Keratinocyte (primary cell): ENCODE results near the gene ZMYND8. TPM values are rescaled to one million over a fixed set of nuclear protein-coding genes. Genes with fewer than 3 reads are reported as not detected.
"Not testable (repeated sequence)": the region's sequence is repeated elsewhere in the genome, so short reads cannot be mapped to it uniquely, and the experiment has no call there.

ENCODE experiments used
- DNase-seq: peaks from one replicate; pipeline ENCODE4 v3.0.0-alpha.2; 2011; ENCODE audit warnings: low read depth, missing footprints, low spot score
- FAIRE-seq: peaks from 2 replicates; lab custom pipeline; 2011; peaks lifted over from hg19 to GRCh38; lab: Jason Lieb, UNC
- H2AFZ ChIP-seq: 2 replicates; pipeline ENCODE4 v1.6.0; 2012; ENCODE audit warnings: low read length, control low read depth, inconsistent platforms; ENCODE audit not compliant: control insufficient read depth
- H3K27ac ChIP-seq: 2 replicates; pipeline ENCODE4 v1.5.1; 2011; ENCODE audit warnings: low read length; ENCODE audit not compliant: control insufficient read depth, insufficient read depth
- H3K27me3 ChIP-seq: 3 replicates; pipeline ENCODE4 v1.6.0; 2011; ENCODE audit warnings: low read length; ENCODE audit not compliant: control insufficient read depth, insufficient read depth; ENCODE audit errors: extremely low read depth
- H3K36me3 ChIP-seq, 2 experiments: 2 replicates in 1 of 2; 3 replicates in 1 of 2; pipeline ENCODE4 v1.5.1; 2011; ENCODE audit warnings: low read length in 2 of 2, mild to moderate bottlenecking in 1 of 2; ENCODE audit not compliant: control insufficient read depth in 2 of 2, insufficient read depth in 2 of 2; ENCODE audit errors: extremely low read depth in 1 of 2
- H3K4me1 ChIP-seq: 3 replicates; pipeline ENCODE4 v1.5.1; 2011; ENCODE audit warnings: low read length; ENCODE audit not compliant: control insufficient read depth, insufficient read depth; ENCODE audit errors: extremely low read depth
- H3K4me2 ChIP-seq: 3 replicates; pipeline ENCODE4 v1.6.0; 2011; ENCODE audit warnings: low read depth, low read length; ENCODE audit not compliant: control insufficient read depth, insufficient read depth; ENCODE audit errors: extremely low read depth
- H3K4me3 ChIP-seq, 3 experiments: fragments of 200-600 bp in 1 of 3; sonication (generic) in 1 of 3; 2 replicates in 2 of 3; 3 replicates in 1 of 3; pipeline ENCODE4 v1.5.1; 2011 to 2016; ENCODE audit warnings: low read length in 3 of 3, mild to moderate bottlenecking in 3 of 3, control low read depth in 2 of 3, inconsistent platforms in 1 of 3, low read depth in 1 of 3, mixed read lengths in 1 of 3, mixed run types in 1 of 3, moderate library complexity in 1 of 3; ENCODE audit not compliant: control insufficient read depth in 2 of 3, insufficient read depth in 2 of 3; ENCODE audit errors: extremely low read depth in 1 of 3
- H3K79me2 ChIP-seq: 2 replicates; pipeline ENCODE4 v1.6.0; 2012; ENCODE audit warnings: low read length; ENCODE audit not compliant: control insufficient read depth, insufficient read depth
- H3K9ac ChIP-seq: 3 replicates; pipeline ENCODE4 v1.6.0; 2011; ENCODE audit warnings: low read length; ENCODE audit not compliant: control insufficient read depth, insufficient read depth; ENCODE audit errors: extremely low read depth
- H3K9me1 ChIP-seq: 3 replicates; pipeline ENCODE4 v1.6.0; 2011; ENCODE audit warnings: low read length; ENCODE audit not compliant: control insufficient read depth, insufficient read depth; ENCODE audit errors: extremely low read depth
- H3K9me3 ChIP-seq: 2 replicates; pipeline ENCODE4 v1.5.1; 2012; ENCODE audit warnings: low read depth, low read length; ENCODE audit not compliant: control insufficient read depth
- H4K20me1 ChIP-seq: 3 replicates; pipeline ENCODE4 v1.6.0; 2011; ENCODE audit warnings: low read length; ENCODE audit not compliant: control insufficient read depth, insufficient read depth; ENCODE audit errors: extremely low read depth
- CTCF ChIP-seq, 3 experiments: IDR thresholded peaks in 1 of 3; conservative IDR thresholded peaks in 1 of 3; optimal IDR thresholded peaks in 1 of 3; 2 replicates in 2 of 3; 3 replicates in 1 of 3; pipeline versions ENCODE3 to v1.5.1; 2011; ENCODE audit warnings: low read length in 3 of 3, mild to moderate bottlenecking in 3 of 3, moderate library complexity in 2 of 3, control low read depth in 1 of 3, inconsistent platforms in 1 of 3; ENCODE audit not compliant: insufficient read depth in 2 of 3; ENCODE audit errors: extremely low read depth in 1 of 3
- EZH2 ChIP-seq: IDR thresholded peaks from one replicate; pipeline ENCODE4 v1.6.1; 2012; ENCODE audit warnings: inconsistent platforms, mild to moderate bottlenecking, low read length, moderate library complexity
- dilution Hi-C: fragments of 300-500 bp; cut with MboI; formaldehyde crosslinking; loops from one replicate; pipeline ENCODE4 v1.7.0; 2020; ENCODE audit warnings: low sequenced_read_pairs; ENCODE audit not compliant: extremely low pct_ligation_motif_present
- polyA plus RNA-seq, 5 experiments: library from polyadenylated mRNA; depleted of rRNA in 3 of 5; stranded (reverse) in 3 of 5; stranded (forward) in 1 of 5; unstranded in 1 of 5; fragments of >200 nt; gene quantifications; 1 replicate in 1 of 5; 2 replicates in 3 of 5; 3 replicates in 1 of 5; pipeline versions ENCODE4 v1.2.1 to v1.2.3, GENCODE V29; 2011 to 2012; ENCODE audit warnings: missing spikeins in 2 of 5, low read depth in 1 of 5, low replicate concordance in 1 of 5

ZMYND8 gene
- polyA plus RNA-seq, 1 donor (not counting 4 experiments of a cell fraction or from before 2014, with no cell fraction given): 39.8 TPM

- TF ChIP-seq CTCF (optimal IDR thresholded peaks at IDR 0.05 in 1 of 3, IDR thresholded peaks at IDR 0.05 in 1 of 3, conservative IDR thresholded peaks at IDR 0.05 in 1 of 3; ENCODE audit: extremely low read depth in 1 of 3, insufficient read depth in 2 of 3, low read length in 3 of 3) (no peak), EZH2 (no peak)
- no peak overlapping the region for H3K4me3 ChIP-seq
- peaks cover 4% of the 10 kb centered on the region for H4K20me1 ChIP-seq
- no peak overlapping the region for H3K4me2 ChIP-seq
- no peaks in the 10 kb centered on the region for H3K9me3 ChIP-seq
- DNase-seq (no peak), FAIRE-seq (no peak)
- H3K79me2 ChIP-seq: peaks cover 58% of the 10 kb centered on the region
- H3K27me3 ChIP-seq: no peaks in the 10 kb centered on the region
- no peak overlapping the region for H3K27ac ChIP-seq
- no peak overlapping the region for H2AFZ ChIP-seq
- H3K9ac ChIP-seq: no peak overlapping the region
- dilution Hi-C loops: no loop called here
- H3K36me3 ChIP-seq: peaks cover 21 to 27% of the 10 kb centered on the region in 2 experiments
- H3K4me1 ChIP-seq: no peaks in the 10 kb centered on the region
- no peaks in the 10 kb centered on the region for H3K9me1 ChIP-seq
Observed at GRCh38 chr20:47265984-47266383, 90.5 kb downstream of the ZMYND8 start.

- TF ChIP-seq EZH2 (no peak), CTCF (optimal IDR thresholded peaks at IDR 0.05 in 1 of 3, IDR thresholded peaks at IDR 0.05 in 1 of 3, conservative IDR thresholded peaks at IDR 0.05 in 1 of 3; ENCODE audit: extremely low read depth in 1 of 3, insufficient read depth in 2 of 3, low read length in 3 of 3) (no peak)
- peaks cover 60% of the 10 kb centered on the region for H3K79me2 ChIP-seq
- no peak overlapping the region for H2AFZ ChIP-seq
- no peak for FAIRE-seq
- no peaks in the 10 kb centered on the region for H3K9me1 ChIP-seq
- no peak overlapping the region for H3K4me3 ChIP-seq
- dilution Hi-C loops: no loop called here
- no peak overlapping the region for H3K27ac ChIP-seq
- no peak overlapping the region for H3K4me2 ChIP-seq
- no peaks in the 10 kb centered on the region for H3K27me3 ChIP-seq
- no peak overlapping the region for H3K9ac ChIP-seq
- H3K9me3 ChIP-seq: no peaks in the 10 kb centered on the region
- peaks cover 4% of the 10 kb centered on the region for H4K20me1 ChIP-seq
- no peak for DNase-seq
- H3K4me1 ChIP-seq: no peaks in the 10 kb centered on the region
- H3K36me3 ChIP-seq: peaks cover 19 to 28% of the 10 kb centered on the region in 2 experiments
Observed at GRCh38 chr20:47265214-47265613, 91.3 kb downstream of the ZMYND8 start.

GRCh38 chr20:47264137-47264769, 92.2 kb downstream of the ZMYND8 start:
- Histone ChIP-seq H3K36me3 (peaks cover 23 to 29% of the 10 kb centered on the region in 2 experiments), H3K79me2 (peaks cover 60% of the 10 kb centered on the region)
- not testable (repeated sequence) for H3K4me2 ChIP-seq

More at GRCh38 chr20:47264137-47264769, 92.2 kb downstream of the ZMYND8 start:
- H3K4me3 ChIP-seq, H3K9me1 ChIP-seq, H4K20me1 ChIP-seq, FAIRE-seq, DNase-seq, dilution Hi-C loops, H3K4me1 ChIP-seq, H3K27ac ChIP-seq, H3K27me3 ChIP-seq, H3K9me3 ChIP-seq, H3K9ac ChIP-seq, H2AFZ ChIP-seq: not testable (repeated sequence)
